H9 (cell line): ENCODE data around the gene TMEM116. TPM values are rescaled to one million over a fixed set of nuclear protein-coding genes. Genes with fewer than 3 reads are reported as not detected.

Experiments used
- DNase-seq: peaks from one replicate; pipeline ENCODE4 v3.0.0-alpha.2; 2017
- H2AFZ ChIP-seq: one replicate; pipeline ENCODE4 v1.6.1; 2013; ENCODE audit warnings: mild to moderate bottlenecking, low read length, control low read depth, moderate library complexity
- H2AK5ac ChIP-seq: 2 replicates; pipeline ENCODE4 v1.6.1; 2013; ENCODE audit warnings: low read length, control low read depth, mixed read lengths; ENCODE audit not compliant: insufficient read length
- H2BK120ac ChIP-seq: one replicate; pipeline ENCODE4 v1.6.1; 2013; ENCODE audit warnings: low read depth, mild to moderate bottlenecking, low read length, control low read depth, inconsistent platforms; ENCODE audit not compliant: poor library complexity, severe bottlenecking
- H2BK12ac ChIP-seq: 2 replicates; pipeline ENCODE4 v1.6.1; 2013; ENCODE audit warnings: low read length, control low read depth, mixed read lengths, low read depth; ENCODE audit not compliant: insufficient read length
- H2BK15ac ChIP-seq: 2 replicates; pipeline ENCODE4 v1.6.1; 2013; ENCODE audit warnings: low read depth, low read length, control low read depth
- H2BK20ac ChIP-seq: one replicate; pipeline ENCODE4 v1.6.1; 2013; ENCODE audit warnings: low read depth, mild to moderate bottlenecking, low read length, control low read depth, inconsistent platforms; ENCODE audit not compliant: poor library complexity, severe bottlenecking
- H2BK5ac ChIP-seq: 2 replicates; pipeline ENCODE4 v1.6.1; 2013; ENCODE audit warnings: low read length, control low read depth, mixed read lengths; ENCODE audit not compliant: insufficient read length
- H3K14ac ChIP-seq: 2 replicates; pipeline ENCODE4 v1.6.1; 2013; ENCODE audit warnings: low read length, control low read depth; ENCODE audit not compliant: insufficient read depth
- H3K18ac ChIP-seq: 2 replicates; pipeline ENCODE4 v1.6.1; 2013; ENCODE audit warnings: low read depth, mild to moderate bottlenecking, mixed read lengths, low read length, control low read depth; ENCODE audit not compliant: insufficient read length
- H3K23ac ChIP-seq: 2 replicates; pipeline ENCODE4 v1.6.1; 2013; ENCODE audit warnings: low read length, control low read depth, mixed read lengths, low read depth; ENCODE audit not compliant: insufficient read length
- H3K23me2 ChIP-seq: 2 replicates; pipeline ENCODE4 v1.6.1; 2013; ENCODE audit warnings: low read depth, mild to moderate bottlenecking, mixed read lengths, low read length, control low read depth; ENCODE audit not compliant: insufficient read length, poor library complexity, severe bottlenecking
- H3K27ac ChIP-seq: 2 replicates; pipeline ENCODE4 v1.5.1; 2013; ENCODE audit warnings: low read length, control low read depth, mixed read lengths, low read depth; ENCODE audit not compliant: insufficient read length
- H3K27me3 ChIP-seq: 2 replicates; pipeline ENCODE4 v1.6.1; 2013; ENCODE audit warnings: low read length, control low read depth, inconsistent platforms; ENCODE audit not compliant: insufficient read depth
- H3K4ac ChIP-seq: 2 replicates; pipeline ENCODE4 v1.6.1; 2013; ENCODE audit warnings: low read depth, mild to moderate bottlenecking, control low read depth, inconsistent platforms, low read length, moderate library complexity
- H3K4me1 ChIP-seq: 2 replicates; pipeline ENCODE4 v1.6.1; 2013; ENCODE audit warnings: low read length, control low read depth, inconsistent platforms; ENCODE audit not compliant: insufficient read depth
- H3K4me2 ChIP-seq: 2 replicates; pipeline ENCODE4 v1.6.1; 2013; ENCODE audit warnings: low read length, control low read depth, mixed read lengths; ENCODE audit not compliant: insufficient read length, insufficient read depth
- H3K56ac ChIP-seq: 2 replicates; pipeline ENCODE4 v1.6.1; 2013; ENCODE audit warnings: low read depth, mild to moderate bottlenecking, mixed read lengths, low read length, control low read depth; ENCODE audit not compliant: insufficient read length
- H3K79me1 ChIP-seq: 2 replicates; pipeline ENCODE4 v1.6.1; 2013; ENCODE audit warnings: low read depth, mild to moderate bottlenecking, moderate library complexity, low read length, control low read depth, inconsistent platforms; ENCODE audit not compliant: insufficient read depth, poor library complexity, severe bottlenecking
- H3K79me2 ChIP-seq: 2 replicates; pipeline ENCODE4 v1.6.1; 2013; ENCODE audit warnings: low read length, control low read depth, inconsistent platforms; ENCODE audit not compliant: insufficient read depth
- H3K9ac ChIP-seq: 2 replicates; pipeline ENCODE4 v1.6.1; 2013; ENCODE audit warnings: low read length, control low read depth, mixed read lengths; ENCODE audit not compliant: insufficient read length; ENCODE audit errors: extremely low read depth
- H3K9me3 ChIP-seq: one replicate; pipeline ENCODE4 v1.6.1; 2013; ENCODE audit warnings: low read depth, low read length, inconsistent platforms; ENCODE audit not compliant: control insufficient read depth
- H3T11ph ChIP-seq: one replicate; pipeline ENCODE4 v1.6.1; 2013; ENCODE audit warnings: mild to moderate bottlenecking, low read length, control low read depth, inconsistent platforms
- H4K20me1 ChIP-seq: one replicate; pipeline ENCODE4 v1.6.1; 2013; ENCODE audit not compliant: control insufficient read depth, insufficient read length, insufficient read depth
- H4K5ac ChIP-seq: 2 replicates; pipeline ENCODE4 v1.6.1; 2013; ENCODE audit warnings: low read depth, mild to moderate bottlenecking, mixed read lengths, low read length, control low read depth; ENCODE audit not compliant: insufficient read length
- H4K8ac ChIP-seq: replicated peaks from 2 replicates; pipeline ENCODE4 v1.6.1; 2013; ENCODE audit warnings: low read length, control low read depth, mixed read lengths, low read depth; ENCODE audit not compliant: insufficient read length
- H4K91ac ChIP-seq: 2 replicates; pipeline ENCODE4 v1.6.1; 2013; ENCODE audit warnings: low read depth, mild to moderate bottlenecking, moderate library complexity, mixed read lengths, low read length, control low read depth; ENCODE audit not compliant: insufficient read length
- H3K27ac Mint-ChIP-seq, 3 experiments: 2 replicates in 2 of 3; 3 replicates in 1 of 3; pipeline ENCODE4 v1.8.0; 2020 to 2021; ENCODE audit warnings: mixed read lengths in 3 of 3, mild to moderate bottlenecking in 1 of 3, moderate library complexity in 1 of 3
- H3K27me3 Mint-ChIP-seq: 2 replicates; pipeline ENCODE4 v1.8.0; 2021; ENCODE audit warnings: low read depth, mild to moderate bottlenecking, moderate library complexity, mixed read lengths
- H3K36me3 Mint-ChIP-seq, 3 experiments: 2 replicates in 2 of 3; 3 replicates in 1 of 3; pipeline ENCODE4 v1.8.0; 2020 to 2021; ENCODE audit warnings: low read depth in 3 of 3, mixed read lengths in 3 of 3; ENCODE audit not compliant: insufficient read depth in 1 of 3
- H3K4me1 Mint-ChIP-seq, 2 experiments: 2 replicates each; pipeline ENCODE4 v1.8.0; 2020; ENCODE audit warnings: mixed read lengths in 2 of 2
- H3K4me3 Mint-ChIP-seq, 2 experiments: 2 replicates in 1 of 2; 3 replicates in 1 of 2; pipeline ENCODE4 v1.8.0; 2020 to 2021; ENCODE audit warnings: mild to moderate bottlenecking in 2 of 2, mixed read lengths in 2 of 2, moderate library complexity in 1 of 2
- H3K9me3 Mint-ChIP-seq, 2 experiments: 2 replicates in 1 of 2; 3 replicates in 1 of 2; pipeline ENCODE4 v1.8.0; 2020; ENCODE audit warnings: mild to moderate bottlenecking in 2 of 2, mixed read lengths in 2 of 2, moderate library complexity in 1 of 2
- CTCF ChIP-seq: fragments of 200-600 bp; sonication (generic); conservative IDR thresholded peaks from 3 replicates; pipeline ENCODE4 v1.8.0; 2021; ENCODE audit warnings: antibody characterized with exemption, mild to moderate bottlenecking
- WGBS: extraction: QIAGEN DNeasy Blood & Tissue Kit; methylation state at CpG from one replicate; pipeline ENCODE4 v1.1.7; 2013; ENCODE audit warnings: missing lambda C conversion rate, low lambda C conversion rate, mixed read lengths; ENCODE audit not compliant: insufficient read length; ENCODE audit errors: extremely low coverage; 5-methylcytosine and 5-hydroxymethylcytosine counted together
- total RNA-seq: library from RNA; stranded (reverse); gene quantifications from 2 replicates; pipeline ENCODE4 v1.2.1, GENCODE V29; 2021

Gene TMEM116
- total RNA-seq, 1 experiment from 2014 or later, result 10.8 TPM

GRCh38 chr12:112020947-112021457 is 8.0 kb upstream of the TMEM116 start:
- H3T11ph ChIP-seq, result no peak overlapping the region
- H2AK5ac ChIP-seq, result no peak overlapping the region
- no peak for DNase-seq
- no peak overlapping the region for H3K4me3 Mint-ChIP-seq
- H2BK20ac ChIP-seq, result no peak overlapping the region
- H2BK15ac ChIP-seq, result no peak overlapping the region
- H3K14ac ChIP-seq, result no peak overlapping the region
- no peak overlapping the region for H3K56ac ChIP-seq
- H2BK5ac ChIP-seq, result no peak overlapping the region
- TF ChIP-seq CTCF, result no peak
- H3K4me2 ChIP-seq, result no peak overlapping the region
- no peak overlapping the region for H2AFZ ChIP-seq
- peaks cover 7 to 8% of the 10 kb centered on the region in 2 experiments for H3K4me1 Mint-ChIP-seq
- peaks cover 21 to 69% (median 50%) of the 10 kb centered on the region in 3 experiments; a peak in 6 of 7 replicates for H3K36me3 Mint-ChIP-seq
- no peak overlapping the region for H4K91ac ChIP-seq
- WGBS, result no CpG with 5 or more reads among the region's 8 CpGs
- no peak overlapping the region for H3K23ac ChIP-seq
- H4K20me1 ChIP-seq, result no peaks in the 10 kb centered on the region
- no peaks in the 10 kb centered on the region for H3K9me3 ChIP-seq
- peak overlapping the region in 2 of 3 experiments; percentile 40 to 81; a peak in 4 of 7 replicates for H3K27ac Mint-ChIP-seq
- no peak overlapping the region for H3K18ac ChIP-seq
- no peaks in the 10 kb centered on the region for H3K79me1 ChIP-seq
- no peak overlapping the region for H4K8ac ChIP-seq
- H3K27me3 ChIP-seq, result no peaks in the 10 kb centered on the region
- no peak overlapping the region for H3K9ac ChIP-seq
- H3K27ac ChIP-seq, result no peak overlapping the region
- no peaks in the 10 kb centered on the region for H3K23me2 ChIP-seq
- H3K79me2 ChIP-seq, result peaks cover 9% of the 10 kb centered on the region; the same call in 1 of the 2 replicates
- peaks cover 0 to 3% of the 10 kb centered on the region in 2 experiments; a peak in 2 of 5 replicates for H3K9me3 Mint-ChIP-seq
- no peaks in the 10 kb centered on the region; the same call in 1 of the 2 replicates for H3K27me3 Mint-ChIP-seq
- no peak overlapping the region for H2BK12ac ChIP-seq
- no peaks in the 10 kb centered on the region for H3K4me1 ChIP-seq
- no peak overlapping the region for H3K4ac ChIP-seq
- H2BK120ac ChIP-seq, result no peak overlapping the region
- no peak overlapping the region for H4K5ac ChIP-seq
